Chondrocyte (in vitro differentiated cells): Measurements from ENCODE around the gene C8A. TPM values are rescaled to one million over a fixed set of nuclear protein-coding genes. Genes with fewer than 3 reads are reported as not detected.

Experiments
- DNase-seq: peaks from one replicate; pipeline ENCODE4 v3.0.0; 2021; ENCODE audit warnings: mixed read lengths, low spot score
- H3K27ac Mint-ChIP-seq: one replicate; pipeline ENCODE4 v1.8.0; 2021; ENCODE audit warnings: mild to moderate bottlenecking, moderate library complexity, mixed read lengths; ENCODE audit not compliant: unreplicated experiment
- H3K27me3 Mint-ChIP-seq: 2 replicates; pipeline ENCODE4 v1.8.0; 2021; ENCODE audit warnings: low read depth, mixed read lengths
- H3K36me3 Mint-ChIP-seq: 2 replicates; pipeline ENCODE4 v1.8.0; 2021; ENCODE audit warnings: low read depth, mixed read lengths
- H3K4me1 Mint-ChIP-seq: 2 replicates; pipeline ENCODE4 v1.8.0; 2021; ENCODE audit warnings: low read depth, mild to moderate bottlenecking, mixed read lengths
- H3K4me3 Mint-ChIP-seq: one replicate; pipeline ENCODE4 v1.8.0; 2021; ENCODE audit warnings: mild to moderate bottlenecking, moderate library complexity, mixed read lengths; ENCODE audit not compliant: unreplicated experiment
- H3K9me3 Mint-ChIP-seq: 2 replicates; pipeline ENCODE4 v1.8.0; 2021; ENCODE audit warnings: low read depth, mixed read lengths
- CTCF ChIP-seq: fragments of 200-600 bp; sonication (generic); IDR thresholded peaks from 2 replicates; pipeline ENCODE4 v1.5.0; 2021; ENCODE audit warnings: antibody characterized with exemption, mild to moderate bottlenecking, moderate library complexity
- total RNA-seq: library from RNA; stranded (reverse); gene quantifications from 3 replicates; pipeline ENCODE4 v1.2.1, GENCODE V29; 2021

C8A gene
- total RNA-seq, 1 donor from 2014 or later = not detected

- no peak for TF ChIP-seq CTCF
Observed at GRCh38 chr1:56830052-56830451, 24.5 kb upstream of the C8A start.

GRCh38 chr1:56831871-56832693 is 22.5 kb upstream of the C8A start:
- H3K9me3 Mint-ChIP-seq = no peaks in the 10 kb centered on the region
- no peaks in the 10 kb centered on the region for H3K27me3 Mint-ChIP-seq
- peak overlapping the region; percentile 95 for H3K27ac Mint-ChIP-seq
- peak overlapping the region; percentile 47 for H3K4me3 Mint-ChIP-seq
- DNase-seq = no peak
- peaks cover 31% of the 10 kb centered on the region for H3K4me1 Mint-ChIP-seq
- TF ChIP-seq CTCF = peak; percentile 99
- H3K36me3 Mint-ChIP-seq = no peaks in the 10 kb centered on the region

More at GRCh38 chr1:56830052-56830451, 24.5 kb upstream of the C8A start:
- Mint-ChIP-seq H3K27ac (no peak overlapping the region), H3K9me3 (no peaks in the 10 kb centered on the region), H3K36me3 (no peaks in the 10 kb centered on the region), H3K4me3 (no peak overlapping the region), H3K4me1 (peaks cover 31% of the 10 kb centered on the region), H3K27me3 (no peaks in the 10 kb centered on the region)
- no peak for DNase-seq

GRCh38 chr1:56833088-56833487 is 21.5 kb upstream of the C8A start:
- peak overlapping the region; percentile 95 for H3K27ac Mint-ChIP-seq
- no peaks in the 10 kb centered on the region for H3K9me3 Mint-ChIP-seq
- peak; percentile 18 for TF ChIP-seq CTCF
- no peak for DNase-seq
- peaks cover 31% of the 10 kb centered on the region for H3K4me1 Mint-ChIP-seq
- no peak overlapping the region for H3K4me3 Mint-ChIP-seq
- H3K36me3 Mint-ChIP-seq = no peaks in the 10 kb centered on the region
- no peaks in the 10 kb centered on the region for H3K27me3 Mint-ChIP-seq

GRCh38 chr1:56834137-56834900 is 20.3 kb upstream of the C8A start:
- Mint-ChIP-seq H3K36me3 (no peaks in the 10 kb centered on the region), H3K4me1 (peaks cover 28% of the 10 kb centered on the region), H3K27ac (no peak overlapping the region), H3K9me3 (peaks cover 4% of the 10 kb centered on the region), H3K4me3 (no peak overlapping the region), H3K27me3 (no peaks in the 10 kb centered on the region)
- no peak for DNase-seq
- TF ChIP-seq CTCF = no peak

- no peak for TF ChIP-seq CTCF
- no peaks in the 10 kb centered on the region for H3K36me3 Mint-ChIP-seq
- no peak overlapping the region for H3K4me3 Mint-ChIP-seq
- no peak overlapping the region for H3K27ac Mint-ChIP-seq
- peaks cover 10% of the 10 kb centered on the region for H3K9me3 Mint-ChIP-seq
- DNase-seq = no peak
- H3K27me3 Mint-ChIP-seq = no peaks in the 10 kb centered on the region
- H3K4me1 Mint-ChIP-seq = peaks cover 23% of the 10 kb centered on the region
Observed at GRCh38 chr1:56835657-56836056, 18.9 kb upstream of the C8A start.
